HepG2 (cell line): ENCODE data around the gene KBTBD3. TPM values are rescaled to one million over a fixed set of nuclear protein-coding genes. Genes with fewer than 3 reads are reported as not detected.

Source experiments
- ATAC-seq: fragments of 200-7000 bp; cut with Tn5 transposase; 3 replicates; pipeline ENCODE4 v1.9.1; 2020; ENCODE audit warnings: mild to moderate bottlenecking, moderate library complexity
- BruUV-seq: library from RNA; stranded (reverse); fragments of 400-500 nt; replicated peaks from 2 replicates; lab custom pipeline; 2021; lab: Mats Ljungman, UMichigan
- CTCF ChIA-PET: fragments of 300-600 bp; formaldehyde crosslinking; extraction: SDS; loops from one replicate; lab custom pipeline; 2021; ENCODE audit warnings: low total read pairs, inconsistent platforms, low intra/inter-chr PET ratio; lab: Yijun Ruan, JAX
- POLR2A ChIA-PET: fragments of 350-600 bp; sonication (Branson Sonifier 250); formaldehyde crosslinking; loops from one replicate; lab custom pipeline; 2020; ENCODE audit warnings: antibody characterized with exemption, inconsistent platforms; lab: Yijun Ruan, JAX
- DNase-seq: peaks from one replicate; pipeline ENCODE4 v3.0.0-alpha.2; 2015; ENCODE audit warnings: low spot score
- FAIRE-seq: peaks from 3 replicates; lab custom pipeline; 2011; peaks lifted over from hg19 to GRCh38; lab: Jason Lieb, UNC
- H2AFZ ChIP-seq: one replicate; pipeline ENCODE4 v1.6.1; 2011; ENCODE audit warnings: low read length, inconsistent platforms
- H3K27ac ChIP-seq: fragments of 300-600 bp; 3 replicates; pipeline ENCODE4 v1.8.0; 2011; ENCODE audit warnings: mixed run types, mild to moderate bottlenecking, mixed read lengths, low read length, inconsistent platforms; ENCODE audit not compliant: insufficient read depth; ENCODE audit errors: extremely low read length
- H3K27me3 ChIP-seq, 2 experiments: fragments of 200-600 bp in 1 of 2; 2 replicates in 1 of 2; 3 replicates in 1 of 2; pipeline versions ENCODE4 v1.6.0 to v1.8.0; 2011; ENCODE audit warnings: low read length in 2 of 2, mild to moderate bottlenecking in 2 of 2, moderate library complexity in 2 of 2, inconsistent platforms in 1 of 2; ENCODE audit not compliant: insufficient read depth in 2 of 2, control insufficient read depth in 1 of 2
- H3K36me3 ChIP-seq, 2 experiments: fragments of 200-600 bp in 1 of 2; replicated peaks in 1 of 2; 2 replicates in 1 of 2; 3 replicates in 1 of 2; pipeline versions ENCODE4 v1.5.1 to v1.8.0; 2011; ENCODE audit warnings: low read length in 2 of 2, inconsistent platforms in 1 of 2; ENCODE audit not compliant: insufficient read depth in 2 of 2, control insufficient read depth in 1 of 2
- H3K4me1 ChIP-seq: 2 replicates; pipeline ENCODE4 v1.5.1; 2012; ENCODE audit warnings: low read length, inconsistent platforms; ENCODE audit not compliant: insufficient read depth
- H3K4me2 ChIP-seq: 2 replicates; pipeline ENCODE4 v1.6.0; 2011; ENCODE audit warnings: low read depth, low read length, inconsistent platforms
- H3K4me3 ChIP-seq, 3 experiments: fragments of 200-600 bp in 1 of 3; sonication (generic), shearing (Covaris generic) in 1 of 3; replicated peaks in 1 of 3; 2 replicates each; pipeline ENCODE4 v1.5.1; 2011 to 2016; ENCODE audit warnings: low read length in 3 of 3, inconsistent platforms in 2 of 3, low read depth in 2 of 3, mild to moderate bottlenecking in 2 of 3, control low read depth in 1 of 3, mixed read lengths in 1 of 3; ENCODE audit not compliant: insufficient read depth in 1 of 3
- H3K79me2 ChIP-seq: one replicate; pipeline ENCODE4 v1.6.1; 2011; ENCODE audit warnings: low read length, inconsistent platforms; ENCODE audit not compliant: insufficient read depth
- H3K9ac ChIP-seq: 2 replicates; pipeline ENCODE4 v1.6.0; 2011; ENCODE audit warnings: mild to moderate bottlenecking, low read depth, low read length, inconsistent platforms; ENCODE audit not compliant: insufficient read depth
- H3K9me3 ChIP-seq: 2 replicates; pipeline ENCODE4 v1.5.1; 2012; ENCODE audit warnings: mild to moderate bottlenecking, low read length
- H4K20me1 ChIP-seq: 2 replicates; pipeline ENCODE4 v1.6.0; 2011; ENCODE audit warnings: inconsistent platforms, mild to moderate bottlenecking, low read length, moderate library complexity; ENCODE audit not compliant: insufficient read depth
- AGO2 ChIP-seq: fragments of 200-400 bp; formaldehyde crosslinking; optimal IDR thresholded peaks from 2 replicates; pipeline ENCODE3; 2017; ENCODE audit warnings: mild to moderate bottlenecking, low read depth, low read length, moderate library complexity
- ARNTL ChIP-seq: sonication (generic); formaldehyde crosslinking; IDR thresholded peaks from 2 replicates; pipeline ENCODE4 v1.4.0; 2020; ENCODE audit warnings: mild to moderate bottlenecking, missing genetic modification reagents
- ASH2L ChIP-seq: fragments of 300-600, 200-600 bp; sonication (generic); IDR thresholded peaks from 2 replicates; pipeline ENCODE4 v1.7.0; 2017; ENCODE audit warnings: low read depth, mild to moderate bottlenecking, moderate library complexity, mixed read lengths, low read length; ENCODE audit not compliant: insufficient read length
- DMAP1 ChIP-seq: IDR thresholded peaks from 2 replicates; pipeline ENCODE4 v1.6.1; 2016
- HNRNPL ChIP-seq: fragments of 200-400 bp; formaldehyde crosslinking; IDR thresholded peaks from 2 replicates; pipeline ENCODE4 v1.6.1; 2017; ENCODE audit warnings: mild to moderate bottlenecking, low read depth, low read length
- HOXA3 ChIP-seq: sonication (generic); formaldehyde crosslinking; IDR thresholded peaks from 2 replicates; pipeline ENCODE4 v1.5.0; 2020; ENCODE audit warnings: missing genetic modification reagents
- MYC ChIP-seq: sonication (generic); formaldehyde crosslinking; IDR thresholded peaks from 2 replicates; pipeline ENCODE4 v1.9.0; 2021; ENCODE audit warnings: missing genetic modification reagents, borderline replicate concordance
- NCOR1 ChIP-seq: fragments of 200-600 bp; sonication (generic); IDR thresholded peaks from 2 replicates; pipeline ENCODE4 v1.7.0; 2017; ENCODE audit warnings: antibody characterized with exemption, low read length, borderline replicate concordance
- PCBP1 ChIP-seq: fragments of 200-400 bp; formaldehyde crosslinking; IDR thresholded peaks from 2 replicates; pipeline ENCODE4 v1.6.1; 2017; ENCODE audit warnings: mild to moderate bottlenecking, low read depth, low read length, borderline replicate concordance
- TBX3 ChIP-seq: fragments of 450-650 bp; IDR thresholded peaks from 2 replicates; pipeline ENCODE4 v1.6.1; 2017; ENCODE audit warnings: antibody characterized with exemption, mild to moderate bottlenecking, inconsistent platforms, borderline replicate concordance
- YY1 ChIP-seq: IDR thresholded peaks from 2 replicates; pipeline ENCODE4 v1.6.1; 2011; ENCODE audit warnings: low read length, low read depth, moderate library complexity, mild to moderate bottlenecking; ENCODE audit not compliant: insufficient read depth, insufficient replicate concordance
- ZBTB38 ChIP-seq: sonication (generic); formaldehyde crosslinking; IDR thresholded peaks from 2 replicates; pipeline ENCODE4 v1.5.1; 2020; ENCODE audit warnings: mild to moderate bottlenecking, missing genetic modification reagents
- ZNF343 ChIP-seq: sonication (generic); formaldehyde crosslinking; IDR thresholded peaks from 2 replicates; pipeline ENCODE4 v1.4.0; 2020; ENCODE audit warnings: mild to moderate bottlenecking, missing genetic modification reagents
- ZNF607 ChIP-seq: sonication (generic); formaldehyde crosslinking; IDR thresholded peaks from 2 replicates; pipeline ENCODE4 v1.5.1; 2020; ENCODE audit warnings: missing genetic modification reagents, mild to moderate bottlenecking, borderline replicate concordance
- ZNF883 ChIP-seq: sonication (generic); formaldehyde crosslinking; IDR thresholded peaks from 2 replicates; pipeline ENCODE4 v1.5.1; 2020; ENCODE audit warnings: mild to moderate bottlenecking, missing genetic modification reagents; ENCODE audit errors: not compliant biosample characterization
- WGBS: methylation state at CpG from one replicate; pipeline ENCODE4 v1.1.6; 2017; ENCODE audit warnings: low lambda C conversion rate; 5-methylcytosine and 5-hydroxymethylcytosine counted together
- in situ Hi-C: cut with HindIII; loops from 2 replicates; pipeline ENCODE4 v1.10.0; 2017; ENCODE audit warnings: low pct_unique_long_range_greater_than_20kb; ENCODE audit not compliant: extremely low pct_ligation_motif_present
- intact Hi-C: fragments of 100-400 bp; cut with micrococcal nuclease; formaldehyde crosslinking; loops from one replicate; pipeline ENCODE4 v1.10.0; 2022; ENCODE audit not compliant: unreplicated experiment
- polyA plus RNA-seq, 8 experiments: library from polyadenylated mRNA; depleted of rRNA in 3 of 8; stranded (reverse) in 7 of 8; unstranded in 1 of 8; fragments of >200 nt; fragmentation: Illumina TruSeq in 4 of 8; extraction: Trizol in 4 of 8; gene quantifications; 2 replicates each; pipeline versions ENCODE4 v1.2.1 to v1.2.3, GENCODE V29; 2011 to 2016; ENCODE audit warnings: low read depth in 4 of 8, missing spikeins in 1 of 8, mixed read lengths in 1 of 8; ENCODE audit not compliant: insufficient read depth in 1 of 8
- total RNA-seq, 5 experiments: library from RNA; depleted of rRNA; stranded (reverse); fragments of >200 nt; fragmentation: Illumina TruSeq; extraction: Trizol; gene quantifications; 2 replicates each; pipeline ENCODE4 v1.2.3, GENCODE V29; 2016; ENCODE audit warnings: low read depth in 1 of 5
- TF ChIP-seq, protein P1 (sequence below): sonication (generic); formaldehyde crosslinking; IDR thresholded peaks from 2 replicates; pipeline ENCODE4 v1.5.0; 2020; ENCODE audit warnings: missing genetic modification reagents
- TF ChIP-seq, protein P2 (sequence below): sonication (generic); formaldehyde crosslinking; IDR thresholded peaks from 2 replicates; pipeline ENCODE4 v1.5.0; 2020; ENCODE audit warnings: missing genetic modification reagents
- TF ChIP-seq, protein P3 (sequence below): sonication (generic); formaldehyde crosslinking; IDR thresholded peaks from 2 replicates; pipeline ENCODE4 v1.4.0; 2020; ENCODE audit warnings: missing genetic modification reagents

Gene KBTBD3
- total and polyA plus RNA-seq, 2 of the 13 experiments (the other 11 are each of a cell fraction or from before 2014, with no cell fraction given): 1.8 to 7.4 TPM

- DNase-seq: peak; percentile 46
- WGBS: 0% methylated on average over 18 of the region's 55 CpGs
- H4K20me1 ChIP-seq: peaks cover 6% of the 10 kb centered on the region; the same call in 1 of the 2 replicates
- H3K9me3 ChIP-seq: no peaks in the 10 kb centered on the region
- no peaks in the 10 kb centered on the region; a peak in 1 of 5 replicates for H3K27me3 ChIP-seq
- intact Hi-C loops: loop anchor here (1.0 to 10.0 kb wide), 3 partner anchors 56 to 1117 kb away; partner anchors contain the start of gene MSANTD4
- peaks cover 2 to 25% of the 10 kb centered on the region in 2 experiments for H3K36me3 ChIP-seq
- peak within 1 kb of the TSS; percentile 83 for H3K4me2 ChIP-seq
- H2AFZ ChIP-seq: peak within 1 kb of the TSS; percentile 61
- H3K9ac ChIP-seq: peak within 1 kb of the TSS; percentile 98
- peak; percentile 40 for ATAC-seq
- peak within 1 kb of the TSS; percentile 88 to 93 (median 90) for H3K4me3 ChIP-seq
- no peak for FAIRE-seq
- H3K4me1 ChIP-seq: peaks cover 49% of the 10 kb centered on the region
- H3K79me2 ChIP-seq: peaks cover 45% of the 10 kb centered on the region
- CTCF ChIA-PET: no interaction called here
- BruUV-seq: TSS peak; percentile 63
- in situ Hi-C loops: loop anchor here (5.0 kb wide), 1 partner anchor 56 kb away; the partner anchor contains the start of gene MSANTD4
- H3K27ac ChIP-seq: peak within 1 kb of the TSS; percentile 97
- POLR2A ChIA-PET: interaction anchor here (0.6 to 1.5 kb wide), 12 partner anchors 8 to 1380 kb away, joined by 3 to 13 read pairs (median 3); partner anchors contain the start of genes CWF19L2 and MSANTD4
- peak; percentile 73 for TF ChIP-seq ZNF883 (CRISPR knock-in tag)
- 0 out of 2 replicates have a peak, but pooled peaks have one; percentile 34 for TF ChIP-seq ZNF607 (CRISPR knock-in tag)
- TF ChIP-seq NCOR1: no peak
- TF ChIP-seq AGO2: peak; percentile 84
- peak; percentile 9; the same call in 1 of the 2 replicates for TF ChIP-seq HOXA3 (CRISPR knock-in tag)
- peak; percentile 61 for TF ChIP-seq YY1
- TF ChIP-seq ZBTB38 (CRISPR knock-in tag): peak; percentile 89
- peak; percentile 73 for TF ChIP-seq ASH2L
- TF ChIP-seq, protein P1, sequence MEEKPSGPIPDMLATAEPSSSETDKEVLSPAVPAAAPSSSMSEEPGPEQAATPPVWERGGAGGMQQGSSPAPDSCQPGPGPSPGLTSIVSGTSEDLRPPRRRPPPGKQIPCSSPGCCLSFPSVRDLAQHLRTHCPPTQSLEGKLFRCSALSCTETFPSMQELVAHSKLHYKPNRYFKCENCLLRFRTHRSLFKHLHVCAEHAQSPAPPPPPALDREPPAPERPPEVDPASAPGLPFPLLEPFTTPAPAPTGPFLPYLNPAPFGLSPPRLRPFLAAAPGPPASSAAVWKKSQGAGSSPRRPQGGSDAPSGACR: peak; percentile 58; the same call in 1 of the 2 replicates
- TF ChIP-seq ARNTL (CRISPR knock-in tag): 0 out of 2 replicates have a peak, but pooled peaks have one; percentile 22
- TF ChIP-seq MYC (CRISPR knock-in tag): peak; percentile 72; the same call in 1 of the 2 replicates
- TF ChIP-seq PCBP1: 0 out of 2 replicates have a peak, but pooled peaks have one; percentile 54
- TF ChIP-seq DMAP1 (CRISPR knock-in tag): peak; percentile 91
- TF ChIP-seq ZNF343 (CRISPR knock-in tag): peak; percentile 61; the same call in 1 of the 2 replicates
- TF ChIP-seq, protein P2, sequence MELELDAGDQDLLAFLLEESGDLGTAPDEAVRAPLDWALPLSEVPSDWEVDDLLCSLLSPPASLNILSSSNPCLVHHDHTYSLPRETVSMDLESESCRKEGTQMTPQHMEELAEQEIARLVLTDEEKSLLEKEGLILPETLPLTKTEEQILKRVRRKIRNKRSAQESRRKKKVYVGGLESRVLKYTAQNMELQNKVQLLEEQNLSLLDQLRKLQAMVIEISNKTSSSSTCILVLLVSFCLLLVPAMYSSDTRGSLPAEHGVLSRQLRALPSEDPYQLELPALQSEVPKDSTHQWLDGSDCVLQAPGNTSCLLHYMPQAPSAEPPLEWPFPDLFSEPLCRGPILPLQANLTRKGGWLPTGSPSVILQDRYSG (CRISPR knock-in tag): 0 out of 2 replicates have a peak, but pooled peaks have one; percentile 58
- TF ChIP-seq, protein P3, sequence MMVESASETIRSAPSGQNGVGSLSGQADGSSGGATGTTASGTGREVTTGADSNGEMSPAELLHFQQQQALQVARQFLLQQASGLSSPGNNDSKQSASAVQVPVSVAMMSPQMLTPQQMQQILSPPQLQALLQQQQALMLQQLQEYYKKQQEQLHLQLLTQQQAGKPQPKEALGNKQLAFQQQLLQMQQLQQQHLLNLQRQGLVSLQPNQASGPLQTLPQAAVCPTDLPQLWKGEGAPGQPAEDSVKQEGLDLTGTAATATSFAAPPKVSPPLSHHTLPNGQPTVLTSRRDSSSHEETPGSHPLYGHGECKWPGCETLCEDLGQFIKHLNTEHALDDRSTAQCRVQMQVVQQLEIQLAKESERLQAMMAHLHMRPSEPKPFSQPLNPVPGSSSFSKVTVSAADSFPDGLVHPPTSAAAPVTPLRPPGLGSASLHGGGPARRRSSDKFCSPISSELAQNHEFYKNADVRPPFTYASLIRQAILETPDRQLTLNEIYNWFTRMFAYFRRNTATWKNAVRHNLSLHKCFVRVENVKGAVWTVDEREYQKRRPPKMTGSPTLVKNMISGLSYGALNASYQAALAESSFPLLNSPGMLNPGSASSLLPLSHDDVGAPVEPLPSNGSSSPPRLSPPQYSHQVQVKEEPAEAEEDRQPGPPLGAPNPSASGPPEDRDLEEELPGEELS: peak; percentile 7; the same call in 1 of the 2 replicates
- TF ChIP-seq HNRNPL: 0 out of 2 replicates have a peak, but pooled peaks have one; percentile 33
- TF ChIP-seq TBX3: no peak
Observed at GRCh38 chr11:106077609-106078455, 685 bp upstream of the KBTBD3 start, which contains the start of gene AASDHPPT. Gene AASDHPPT, plus strand, starts transcription at chr11:106077662. Its CDS starts 49 bp downstream, at chr11:106077711.
